Activated CD4-positive, alpha-beta T cell treated with anti-CD3 and anti-CD28 coated beads, Interleukin-2, amount 10 ng/mL, durations not matched to agents 24 days and 14 days (primary cell): Measurements from ENCODE around the gene CDC42BPA. TPM values are rescaled to one million over a fixed set of nuclear protein-coding genes. Genes with fewer than 3 reads are reported as not detected.
"Not testable (repeated sequence)": the region's sequence is repeated elsewhere in the genome, so short reads cannot be mapped to it uniquely, and the experiment has no call there.

Experiments
- DNase-seq: peaks from one replicate; pipeline ENCODE4 v3.0.0; 2022
- H3K27ac Mint-ChIP-seq: one replicate; pipeline ENCODE4 v1.8.0; 2022; ENCODE audit warnings: mild to moderate bottlenecking, mixed read lengths
- H3K27me3 Mint-ChIP-seq: one replicate; pipeline ENCODE4 v1.8.0; 2022; ENCODE audit warnings: mixed read lengths
- H3K36me3 Mint-ChIP-seq: one replicate; pipeline ENCODE4 v1.8.0; 2022; ENCODE audit warnings: low read depth, mild to moderate bottlenecking, mixed read lengths
- H3K4me1 Mint-ChIP-seq: one replicate; pipeline ENCODE4 v1.8.0; 2021; ENCODE audit warnings: mixed read lengths
- H3K4me3 Mint-ChIP-seq: one replicate; pipeline ENCODE4 v1.8.0; 2022; ENCODE audit warnings: mild to moderate bottlenecking, moderate library complexity, mixed read lengths
- H3K9me3 Mint-ChIP-seq: one replicate; pipeline ENCODE4 v1.8.0; 2021; ENCODE audit warnings: mixed read lengths
- intact Hi-C: fragments of 100-400 bp; cut with micrococcal nuclease; formaldehyde crosslinking; loops from one replicate; pipeline ENCODE4 v1.15.1; 2023
- total RNA-seq: library from RNA; stranded (reverse); gene quantifications from 2 replicates; pipeline ENCODE4 v1.2.3, GENCODE V29; 2022

CDC42BPA gene
- total RNA-seq, 1 donor from 2014 or later = 1.2 TPM

DNA sequence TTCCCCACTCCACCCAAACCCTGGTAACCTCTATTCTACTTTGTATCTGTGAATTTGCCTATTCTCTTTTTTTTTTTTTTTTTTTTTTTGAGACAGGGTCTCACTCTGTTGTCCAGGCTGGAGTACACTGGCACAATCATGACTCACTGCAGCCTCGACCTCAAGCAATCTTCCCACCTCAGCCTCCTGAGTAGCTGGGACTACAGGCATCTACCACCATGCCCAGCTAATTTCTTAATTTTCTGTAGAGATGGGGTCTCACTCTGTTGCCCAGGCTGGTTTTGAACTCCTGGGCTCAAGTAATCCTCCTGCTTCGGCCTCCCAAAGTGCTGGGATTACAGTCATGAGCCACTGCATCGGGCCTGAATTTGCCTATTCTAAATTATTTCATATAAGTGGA is 213.0 kb downstream of the CDC42BPA start:
- DNase-seq, H3K9me3 Mint-ChIP-seq, H3K4me1 Mint-ChIP-seq, H3K36me3 Mint-ChIP-seq, H3K27ac Mint-ChIP-seq, intact Hi-C loops, H3K4me3 Mint-ChIP-seq: not testable (repeated sequence)
- peaks cover 22% of the 10 kb centered on the region for H3K27me3 Mint-ChIP-seq

DNA sequence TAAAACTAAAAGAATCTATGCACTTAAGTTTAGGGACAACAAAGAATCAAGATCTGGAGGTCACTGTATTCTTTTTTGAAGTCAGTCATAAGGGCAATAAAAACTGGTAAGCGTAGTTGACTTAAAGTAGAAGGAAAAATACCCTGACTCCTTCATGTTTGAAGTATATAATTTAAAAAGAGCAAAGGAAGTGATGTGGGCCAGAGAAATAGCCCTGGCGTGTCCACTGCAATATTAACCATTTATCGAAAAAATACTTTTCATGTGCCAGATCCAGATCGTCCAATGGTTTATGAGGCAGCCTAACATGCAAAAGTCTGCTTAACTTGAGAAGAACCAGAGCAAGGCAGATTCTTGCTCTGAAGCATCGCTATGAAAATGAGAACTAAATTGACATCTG is 216.2 kb downstream of the CDC42BPA start:
- H3K4me3 Mint-ChIP-seq = no peak overlapping the region

GRCh38 chr1:227094249-227094966 is 223.9 kb downstream of the CDC42BPA start:
- Mint-ChIP-seq H3K36me3 (no peaks in the 10 kb centered on the region), H3K4me3 (no peak overlapping the region), H3K9me3 (no peaks in the 10 kb centered on the region), H3K4me1 (no peaks in the 10 kb centered on the region), H3K27ac (no peak overlapping the region), H3K27me3 (no peaks in the 10 kb centered on the region)
- intact Hi-C loops = no loop called here
- no peak for DNase-seq

More for the DNA sequence above, 216.2 kb downstream of the CDC42BPA start:
- no peak for DNase-seq
- Mint-ChIP-seq H3K9me3 (no peaks in the 10 kb centered on the region), H3K27me3 (peaks cover 19% of the 10 kb centered on the region), H3K27ac (no peak overlapping the region), H3K4me1 (no peaks in the 10 kb centered on the region), H3K36me3 (no peaks in the 10 kb centered on the region)
- intact Hi-C loops = no loop called here

GRCh38 chr1:227093309-227093708 is 225.0 kb downstream of the CDC42BPA start:
- Mint-ChIP-seq H3K27ac (no peak overlapping the region), H3K4me1 (no peaks in the 10 kb centered on the region), H3K27me3 (no peaks in the 10 kb centered on the region), H3K4me3 (no peak overlapping the region), H3K9me3 (no peaks in the 10 kb centered on the region), H3K36me3 (no peaks in the 10 kb centered on the region)
- intact Hi-C loops = no loop called here
- DNase-seq = no peak

GRCh38 chr1:227092069-227092468 is 226.2 kb downstream of the CDC42BPA start:
- H3K27me3 Mint-ChIP-seq = peaks cover 2% of the 10 kb centered on the region
- no peak overlapping the region for H3K4me3 Mint-ChIP-seq
- intact Hi-C loops = no loop called here
- no peaks in the 10 kb centered on the region for H3K9me3 Mint-ChIP-seq
- H3K36me3 Mint-ChIP-seq = no peaks in the 10 kb centered on the region
- H3K27ac Mint-ChIP-seq = no peak overlapping the region
- DNase-seq = no peak
- no peaks in the 10 kb centered on the region for H3K4me1 Mint-ChIP-seq

GRCh38 chr1:227086636-227087035 is 231.7 kb downstream of the CDC42BPA start:
- no peak overlapping the region for H3K4me3 Mint-ChIP-seq
- no peaks in the 10 kb centered on the region for H3K9me3 Mint-ChIP-seq
- no peak overlapping the region for H3K27ac Mint-ChIP-seq
- peaks cover 5% of the 10 kb centered on the region for H3K27me3 Mint-ChIP-seq
- H3K4me1 Mint-ChIP-seq = no peaks in the 10 kb centered on the region
- intact Hi-C loops = no loop called here
- no peak for DNase-seq
- no peaks in the 10 kb centered on the region for H3K36me3 Mint-ChIP-seq

DNA sequence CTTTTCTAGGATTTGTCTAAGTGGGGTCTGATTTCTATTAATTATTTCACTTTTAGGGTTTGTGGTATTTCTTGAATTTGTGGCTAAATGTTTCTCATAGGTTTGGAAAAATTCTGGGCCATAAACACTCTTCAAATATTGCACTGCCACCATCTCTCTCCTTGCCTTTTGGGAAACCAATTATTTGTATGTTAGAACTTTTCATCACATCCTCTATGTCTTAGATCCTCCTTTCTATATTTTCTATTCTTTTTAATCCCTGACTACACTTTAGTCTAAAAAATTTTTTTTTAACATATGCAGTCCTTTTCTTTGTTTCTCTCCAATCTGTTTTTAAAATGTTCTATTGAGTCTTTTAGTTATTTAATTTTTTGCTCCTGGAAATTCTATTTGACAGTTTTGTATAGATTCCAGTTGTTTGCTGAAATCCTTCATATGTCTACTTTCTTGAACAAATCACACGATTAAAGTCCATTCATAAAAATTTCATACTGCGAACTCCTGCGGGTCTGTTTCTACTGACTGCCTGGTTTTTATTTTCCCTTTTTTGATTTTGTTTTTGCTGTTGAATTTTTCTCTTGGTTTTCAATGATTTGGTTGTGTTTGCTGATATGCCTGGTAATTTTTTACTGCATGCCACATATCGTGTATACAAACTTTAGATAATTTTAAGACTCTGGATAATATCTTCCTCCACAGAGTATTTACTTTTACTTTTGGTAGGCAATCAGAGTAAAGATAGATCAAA is 235.1 kb downstream of the CDC42BPA start:
- Mint-ChIP-seq H3K4me3 (no peak overlapping the region), H3K4me1 (no peaks in the 10 kb centered on the region)
- intact Hi-C loops = no loop called here

GRCh38 chr1:227077783-227078182 is 240.5 kb downstream of the CDC42BPA start:
- Mint-ChIP-seq H3K27me3 (peaks cover 23% of the 10 kb centered on the region), H3K4me1 (peaks cover 3% of the 10 kb centered on the region), H3K36me3 (no peaks in the 10 kb centered on the region), H3K9me3 (no peaks in the 10 kb centered on the region), H3K4me3 (no peak overlapping the region), H3K27ac (no peak overlapping the region)
- intact Hi-C loops = no loop called here
- no peak for DNase-seq

More for the DNA sequence above, 235.1 kb downstream of the CDC42BPA start:
- no peak overlapping the region for H3K27ac Mint-ChIP-seq
- peaks cover 13% of the 10 kb centered on the region for H3K27me3 Mint-ChIP-seq
- H3K9me3 Mint-ChIP-seq = no peaks in the 10 kb centered on the region
- DNase-seq = no peak
- H3K36me3 Mint-ChIP-seq = no peaks in the 10 kb centered on the region

DNA sequence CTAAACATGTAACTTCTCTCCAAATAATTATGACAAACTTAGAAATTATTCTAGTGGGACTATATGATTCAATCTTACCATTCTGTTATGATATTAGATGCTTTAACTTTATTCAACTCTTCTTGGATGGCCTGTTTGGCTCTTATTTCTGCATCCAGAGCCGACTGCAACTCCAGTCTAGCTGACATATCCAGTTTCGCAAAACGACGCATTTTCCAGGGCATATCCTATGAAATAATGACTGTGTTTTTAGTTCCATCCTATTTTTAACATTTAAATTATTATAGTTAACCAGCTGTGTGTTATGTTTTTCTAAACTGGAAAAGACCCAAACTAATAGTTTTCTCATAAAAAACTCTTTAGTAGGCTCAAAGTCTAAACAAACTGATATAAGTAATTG is 244.5 kb downstream of the CDC42BPA start:
- H3K36me3 Mint-ChIP-seq = no peaks in the 10 kb centered on the region
- H3K27me3 Mint-ChIP-seq = peaks cover 18% of the 10 kb centered on the region
- no peak for DNase-seq
- peaks cover 3% of the 10 kb centered on the region for H3K4me1 Mint-ChIP-seq
- H3K9me3 Mint-ChIP-seq = no peaks in the 10 kb centered on the region
- H3K4me3 Mint-ChIP-seq = no peak overlapping the region
- H3K27ac Mint-ChIP-seq = no peak overlapping the region
- intact Hi-C loops = no loop called here

DNA sequence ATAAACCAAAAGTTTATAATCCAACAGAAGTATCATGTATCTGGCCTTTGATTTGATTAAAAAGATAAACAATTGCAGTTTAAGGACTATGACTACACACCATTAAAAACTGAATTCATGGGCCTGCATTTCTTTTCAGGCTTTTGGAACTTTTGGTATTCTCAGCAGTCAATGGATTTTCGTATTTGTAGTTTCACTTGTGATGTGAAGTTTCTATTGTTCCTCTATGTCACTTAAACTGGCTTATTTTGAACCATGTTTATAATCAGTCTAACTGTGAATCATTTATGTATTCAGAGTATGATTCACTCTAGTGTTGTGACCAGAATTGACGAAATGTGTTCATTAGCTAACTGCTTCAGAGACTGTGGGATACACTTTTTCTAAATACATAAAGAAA is 245.3 kb downstream of the CDC42BPA start:
- H3K27ac Mint-ChIP-seq = peak overlapping the region; percentile 45
- intact Hi-C loops = no loop called here
- no peak overlapping the region for H3K4me3 Mint-ChIP-seq
- H3K36me3 Mint-ChIP-seq = no peaks in the 10 kb centered on the region
- DNase-seq = no peak
- peaks cover 17% of the 10 kb centered on the region for H3K27me3 Mint-ChIP-seq
- H3K4me1 Mint-ChIP-seq = peaks cover 3% of the 10 kb centered on the region
- H3K9me3 Mint-ChIP-seq = no peaks in the 10 kb centered on the region

DNA sequence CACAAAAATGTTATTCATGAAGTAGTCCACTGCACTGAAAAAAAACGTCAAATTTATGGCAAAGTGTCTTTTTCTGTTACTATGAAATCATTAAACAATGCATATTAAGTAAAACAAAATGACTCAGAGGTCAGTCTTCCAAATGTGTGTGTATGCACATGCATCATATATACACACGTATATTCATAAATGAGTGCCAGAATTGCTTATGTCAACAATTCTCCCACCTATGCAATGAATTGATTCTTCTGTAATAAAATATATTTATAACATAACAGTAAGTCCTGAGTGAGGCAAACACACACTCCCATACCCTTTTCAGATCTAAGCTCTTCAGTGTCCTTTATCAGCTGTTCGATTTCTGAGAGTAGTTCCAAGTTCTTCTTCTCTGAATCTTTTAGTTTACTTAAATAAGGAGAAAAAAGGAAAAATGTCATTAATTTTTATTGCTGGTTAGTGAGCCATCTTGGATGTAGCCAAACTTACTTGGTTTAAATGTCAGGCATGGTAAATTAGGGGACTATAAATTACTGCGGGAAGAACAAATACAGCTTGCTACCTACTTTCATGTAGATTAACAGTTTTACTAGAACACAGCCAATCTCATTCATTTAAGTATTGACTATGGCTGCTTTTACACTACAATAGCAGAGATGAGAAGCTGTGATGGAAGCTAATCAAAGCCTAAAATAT is 246.3 kb downstream of the CDC42BPA start:
- no peak for DNase-seq
- Mint-ChIP-seq H3K27ac (no peak overlapping the region), H3K4me3 (no peak overlapping the region), H3K27me3 (peaks cover 15% of the 10 kb centered on the region), H3K4me1 (peaks cover 3% of the 10 kb centered on the region), H3K36me3 (no peaks in the 10 kb centered on the region), H3K9me3 (no peaks in the 10 kb centered on the region)
- intact Hi-C loops = no loop called here

- H3K9me3 Mint-ChIP-seq = no peaks in the 10 kb centered on the region
- intact Hi-C loops = no loop called here
These were observed 247.5 kb downstream of the CDC42BPA start for GRCh38 chr1:227070638-227071285.

DNA sequence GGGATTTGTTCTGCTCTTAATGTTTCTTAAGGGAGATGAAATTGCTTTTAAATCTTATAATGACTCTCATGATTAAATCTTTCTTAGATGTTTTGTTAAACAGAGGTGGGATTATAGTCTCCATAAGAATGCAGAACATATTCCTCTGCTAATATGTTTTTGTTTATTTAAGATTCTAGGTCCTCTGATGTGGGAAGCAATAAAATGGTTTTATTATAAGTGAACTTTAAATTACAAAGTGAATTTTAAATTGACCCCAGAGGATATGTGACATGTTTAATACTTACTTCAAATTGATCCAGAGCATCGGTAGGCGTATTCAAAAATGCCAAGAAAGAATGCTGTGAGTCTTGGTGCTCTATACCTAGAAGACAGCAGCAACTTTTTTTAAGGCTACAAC is 248.8 kb downstream of the CDC42BPA start:
- no peak overlapping the region for H3K4me3 Mint-ChIP-seq
- peaks cover 15% of the 10 kb centered on the region for H3K27me3 Mint-ChIP-seq
- H3K36me3 Mint-ChIP-seq = no peaks in the 10 kb centered on the region
- intact Hi-C loops = no loop called here
- H3K4me1 Mint-ChIP-seq = peaks cover 3% of the 10 kb centered on the region
- no peak overlapping the region for H3K27ac Mint-ChIP-seq
- no peaks in the 10 kb centered on the region for H3K9me3 Mint-ChIP-seq
- no peak for DNase-seq

More at GRCh38 chr1:227070638-227071285, 247.5 kb downstream of the CDC42BPA start:
- Mint-ChIP-seq H3K4me3 (no peak overlapping the region), H3K4me1 (peaks cover 3% of the 10 kb centered on the region), H3K36me3 (no peaks in the 10 kb centered on the region), H3K27ac (no peak overlapping the region), H3K27me3 (peaks cover 14% of the 10 kb centered on the region)
- no peak for DNase-seq

- Mint-ChIP-seq H3K27me3 (peaks cover 15% of the 10 kb centered on the region), H3K9me3 (no peaks in the 10 kb centered on the region), H3K27ac (no peak overlapping the region), H3K36me3 (no peaks in the 10 kb centered on the region), H3K4me3 (no peak overlapping the region), H3K4me1 (peaks cover 3% of the 10 kb centered on the region)
- intact Hi-C loops = no loop called here
- DNase-seq = no peak
These were observed 249.4 kb downstream of the CDC42BPA start for GRCh38 chr1:227068883-227069282.
